Measurements from ENCODE around the gene LIN7A.

- TF ChIP-seq CTCF (IDR thresholded peaks at IDR 0.05) (no peak), POLR2A (IDR thresholded peaks at IDR 0.05) (no peak)
Observed at GRCh38 chr12:80937391-80938238, at the start of gene LIN7A.

Measured in adrenal gland (tissue), 5 donors.